ENCODE measurements around the gene IQCM. TPM values are rescaled to one million over a fixed set of nuclear protein-coding genes. Genes with fewer than 3 reads are reported as not detected.
"Not testable (repeated sequence)": the region's sequence is repeated elsewhere in the genome, so short reads cannot be mapped to it uniquely, and the experiment has no call there.

Gene IQCM
- total RNA-seq, 2 donors from 2014 or later, result not detected

GRCh38 chr4:149341117-149341516, 474.5 kb downstream of the IQCM start:
- H3K4me3 Mint-ChIP-seq; H3K4me1 Mint-ChIP-seq (ENCODE audit: low read depth); H3K36me3 Mint-ChIP-seq (ENCODE audit: insufficient read depth in 2 of 2); ATAC-seq (replicated peaks in 1 of 2); H3K27ac Mint-ChIP-seq; H3K9me3 Mint-ChIP-seq; DNase-seq; H3K27me3 Mint-ChIP-seq (ENCODE audit: low read depth): not testable (repeated sequence)

- H3K4me3 Mint-ChIP-seq, result no peak overlapping the region
- no peaks in the 10 kb centered on the region for H3K4me1 Mint-ChIP-seq (ENCODE audit: low read depth)
- H3K27me3 Mint-ChIP-seq (ENCODE audit: low read depth), result no peaks in the 10 kb centered on the region
- DNase-seq, result no peak
- no peak for ATAC-seq (replicated peaks in 1 of 2)
- H3K27ac Mint-ChIP-seq, result no peak overlapping the region
- peaks cover 0 to under 1% of the 10 kb centered on the region in 2 donors for H3K36me3 Mint-ChIP-seq (ENCODE audit: insufficient read depth in 2 of 2)
- peaks cover 6 to 9% of the 10 kb centered on the region in 2 donors for H3K9me3 Mint-ChIP-seq
These were observed 487.5 kb downstream of the IQCM start for GRCh38 chr4:149328161-149328560.

GRCh38 chr4:149322203-149322602, 493.4 kb downstream of the IQCM start:
- Mint-ChIP-seq H3K27ac (no peak overlapping the region), H3K4me1 (ENCODE audit: low read depth) (no peaks in the 10 kb centered on the region), H3K4me3 (no peak overlapping the region), H3K9me3 (peaks cover 3 to 14% of the 10 kb centered on the region in 2 donors), H3K27me3 (ENCODE audit: low read depth) (no peaks in the 10 kb centered on the region), H3K36me3 (ENCODE audit: insufficient read depth in 2 of 2) (peaks cover 0 to 3% of the 10 kb centered on the region in 2 donors)
- no peak for DNase-seq
- ATAC-seq (replicated peaks in 1 of 2), result no peak

- DNase-seq (no peak), ATAC-seq (replicated peaks in 1 of 2) (no peak)
- Mint-ChIP-seq H3K36me3 (ENCODE audit: insufficient read depth in 2 of 2) (peaks cover 0 to 3% of the 10 kb centered on the region in 2 donors), H3K4me1 (ENCODE audit: low read depth) (no peaks in the 10 kb centered on the region), H3K9me3 (peaks cover 3 to 14% of the 10 kb centered on the region in 2 donors), H3K27me3 (ENCODE audit: low read depth) (no peaks in the 10 kb centered on the region), H3K4me3 (no peak overlapping the region), H3K27ac (no peak overlapping the region)
These were observed 494.2 kb downstream of the IQCM start for GRCh38 chr4:149321438-149321837.

GRCh38 chr4:149311076-149311475, 504.6 kb downstream of the IQCM start:
- Mint-ChIP-seq H3K27ac (no peak overlapping the region), H3K27me3 (ENCODE audit: low read depth) (no peaks in the 10 kb centered on the region), H3K9me3 (peaks cover 2 to 5% of the 10 kb centered on the region in 2 donors), H3K4me1 (ENCODE audit: low read depth) (no peaks in the 10 kb centered on the region), H3K4me3 (no peak overlapping the region), H3K36me3 (ENCODE audit: insufficient read depth in 2 of 2) (no peaks in the 10 kb centered on the region)
- ATAC-seq (replicated peaks in 1 of 2), result peak in 1 of 2 donors; percentile 41
- no peak for DNase-seq

GRCh38 chr4:149306537-149306936, 509.1 kb downstream of the IQCM start:
- peak in 1 of 2 donors; percentile 80 for ATAC-seq (replicated peaks in 1 of 2)
- Mint-ChIP-seq H3K9me3 (peaks cover 0 to 4% of the 10 kb centered on the region in 2 donors), H3K4me3 (no peak overlapping the region), H3K4me1 (ENCODE audit: low read depth) (no peaks in the 10 kb centered on the region), H3K27me3 (ENCODE audit: low read depth) (no peaks in the 10 kb centered on the region), H3K36me3 (ENCODE audit: insufficient read depth in 2 of 2) (no peaks in the 10 kb centered on the region), H3K27ac (no peak overlapping the region)
- DNase-seq, result no peak
